ENCODE data around the gene TNS1. TPM values are rescaled to one million over a fixed set of nuclear protein-coding genes. Genes with fewer than 3 reads are reported as not detected.

TNS1 gene
- total RNA-seq, 1 experiment from 2014 or later: 6.2 TPM

GRCh38 chr2:217830061-217830460, 172.7 kb downstream of the TNS1 start:
- DNase-seq (ENCODE audit: low read depth, low spot score) (no peak), ATAC-seq (no peak)
- Histone ChIP-seq H3K27me3 (ENCODE audit: insufficient read depth, low read length) (no peaks in the 10 kb centered on the region), H3K4me2 (ENCODE audit: low read length) (no peak overlapping the region), H3K4me1 (ENCODE audit: control insufficient read depth in 1 of 2, insufficient read depth in 2 of 2, low read length in 2 of 2) (peaks cover 0 to 6% of the 10 kb centered on the region in 2 experiments; a peak in 1 of 4 replicates), H4K20me1 (ENCODE audit: insufficient read depth) (no peaks in the 10 kb centered on the region), H3K9ac (ENCODE audit: low read length) (no peak overlapping the region), H3K9me2 (ENCODE audit: insufficient read depth) (no peaks in the 10 kb centered on the region), H3K36me3 (ENCODE audit: control insufficient read depth in 1 of 2, insufficient read depth in 2 of 2, low read length in 2 of 2) (no peaks in the 10 kb centered on the region), H3K4me3 (replicated peaks in 1 of 2; ENCODE audit: low read depth in 1 of 2, low read length in 2 of 2) (no peak overlapping the region), H3K27ac (ENCODE audit: low read depth, low read length) (no peak overlapping the region), H3K9me3 (ENCODE audit: control insufficient read depth in 1 of 2, insufficient read depth in 1 of 2, low read depth in 1 of 2, low read length in 2 of 2) (no peaks in the 10 kb centered on the region), H3K79me2 (ENCODE audit: insufficient read depth, low read length) (no peaks in the 10 kb centered on the region), H2AFZ (ENCODE audit: low read depth, low read length, poor library complexity, severe bottlenecking) (no peak overlapping the region)
- RAD21 ChIA-PET (ENCODE audit: low non-redundant PET in 1 of 2, low total read pairs in 2 of 2, uncharacterized antibody in 2 of 2, unreplicated experiment in 2 of 2): no interaction called here
- BruUV-seq (replicated peaks): no TSS peak
- POLR2A ChIA-PET: no interaction called here
- CTCF ChIA-PET: no interaction called here
- TF ChIP-seq RAD21 (IDR thresholded peaks at IDR 0.05; ENCODE audit: low read depth): no peak
- no peak for TF ChIP-seq ZFX (IDR thresholded peaks at IDR 0.05)
- TF ChIP-seq MAX (IDR thresholded peaks at IDR 0.05): no peak
- no peak for TF ChIP-seq EGR1 (IDR thresholded peaks at IDR 0.05; ENCODE audit: low read depth)
- no peak for TF ChIP-seq SP1 (IDR thresholded peaks at IDR 0.05; ENCODE audit: low read depth)
- no peak for TF ChIP-seq CBX3 (IDR thresholded peaks at IDR 0.05; ENCODE audit: low read depth)
- no peak for TF ChIP-seq EZH2 (IDR thresholded peaks at IDR 0.05)
- no peak for TF ChIP-seq TCF7L2 (IDR thresholded peaks at IDR 0.05; ENCODE audit: borderline replicate concordance, extremely low read depth, insufficient read depth, insufficient read length)
- no peak for TF ChIP-seq ZNF274 (IDR thresholded peaks at IDR 0.05; ENCODE audit: low read depth, low read length)
- no peak for TF ChIP-seq REST (IDR thresholded peaks at IDR 0.05; ENCODE audit: low read depth)
- intact Hi-C loops (cut with micrococcal nuclease): no loop called here

All from HCT116 (cell line).